Measurements from ENCODE around the gene NSD2. TPM values are rescaled to one million over a fixed set of nuclear protein-coding genes. Genes with fewer than 3 reads are reported as not detected.
A peak's percentile ranks its signal among the peaks of the same experiment; 100 is the strongest.

Gene NSD2
- total and polyA plus RNA-seq, 4 donors, result 5.1 to 71.5 (median 11.6) TPM

- no peak overlapping the region for H3K4me3 ChIP-seq (ENCODE audit: low read depth in 1 of 3, low read length in 3 of 3)
- no peak for TF ChIP-seq RXRA (IDR thresholded peaks at IDR 0.05)
- TF ChIP-seq NR2F2 (IDR thresholded peaks at IDR 0.05), result no peak
- no peak for TF ChIP-seq YY1 (IDR thresholded peaks at IDR 0.05)
- TF ChIP-seq MAX (IDR thresholded peaks at IDR 0.05), result no peak
- no peak for TF ChIP-seq ZBTB33 (IDR thresholded peaks at IDR 0.05)
- no peak overlapping the region for H3K9ac ChIP-seq (ENCODE audit: low read depth in 1 of 2, low read length in 2 of 2)
- WGBS, result 81% methylated on average over 1 of the region's 1 CpG
- DNase-seq (ENCODE audit: low spot score), result no peak
- H3K27ac ChIP-seq (ENCODE audit: low read depth in 1 of 2, low read length in 2 of 2), result no peak overlapping the region
- H3K27me3 ChIP-seq (ENCODE audit: control insufficient read depth in 4 of 4, insufficient read depth in 4 of 4, low read length in 3 of 4), result no peaks in the 10 kb centered on the region
- no peaks in the 10 kb centered on the region for H3K4me1 ChIP-seq (ENCODE audit: control insufficient read depth in 4 of 4, insufficient read depth in 4 of 4, low read length in 3 of 4)
- no peaks in the 10 kb centered on the region for H3K9me3 ChIP-seq (ENCODE audit: control insufficient read depth in 4 of 4, low read length in 3 of 4)
- peaks cover 0 to 15% (median 5%) of the 10 kb centered on the region in 4 donors for H3K36me3 ChIP-seq (ENCODE audit: control insufficient read depth in 4 of 4, insufficient read depth in 3 of 4, low read depth in 1 of 4, low read length in 3 of 4)
These were observed 27.5 kb downstream of the NSD2 start for GRCh38 chr4:1898681-1899080.

GRCh38 chr4:1899149-1900086, 28.2 kb downstream of the NSD2 start:
- H3K4me1 ChIP-seq (ENCODE audit: control insufficient read depth in 4 of 4, insufficient read depth in 4 of 4, low read length in 3 of 4), result no peaks in the 10 kb centered on the region

More at GRCh38 chr4:1899149-1900086, 28.2 kb downstream of the NSD2 start:
- Histone ChIP-seq H3K27me3 (ENCODE audit: control insufficient read depth in 4 of 4, insufficient read depth in 4 of 4, low read length in 3 of 4) (no peaks in the 10 kb centered on the region), H3K9ac (ENCODE audit: low read depth in 1 of 2, low read length in 2 of 2) (no peak overlapping the region), H3K4me3 (ENCODE audit: low read depth in 1 of 3, low read length in 3 of 3) (no peak overlapping the region), H3K27ac (ENCODE audit: low read depth in 1 of 2, low read length in 2 of 2) (no peak overlapping the region), H3K9me3 (ENCODE audit: control insufficient read depth in 4 of 4, low read length in 3 of 4) (no peaks in the 10 kb centered on the region), H3K36me3 (ENCODE audit: control insufficient read depth in 4 of 4, insufficient read depth in 3 of 4, low read depth in 1 of 4, low read length in 3 of 4) (peaks cover 0 to 19% (median 8%) of the 10 kb centered on the region in 4 donors)
- DNase-seq (ENCODE audit: low spot score), result peak; percentile 75
- 22% methylated on average over 15 of the region's 15 CpGs for WGBS
- TF ChIP-seq NR2F2 (IDR thresholded peaks at IDR 0.05), result peak; percentile 43
- peak; percentile 88 for TF ChIP-seq CTCF (IDR thresholded peaks at IDR 0.05; ENCODE audit: low read depth, low read length, missing input control)
- peak; percentile 97 to 98 for TF ChIP-seq RAD21 (IDR thresholded peaks at IDR 0.05)
- peak in 1 of 2 donors; percentile 44 for TF ChIP-seq RXRA (IDR thresholded peaks at IDR 0.05)
- TF ChIP-seq MAX (IDR thresholded peaks at IDR 0.05), result no peak
- TF ChIP-seq ATF3 (IDR thresholded peaks at IDR 0.05), result no peak
- no peak for TF ChIP-seq REST (IDR thresholded peaks at IDR 0.05)

Measured in liver (tissue), 9 donors.